SK-MEL-5 (cell line): ENCODE data around the gene NR2F2. TPM values are rescaled to one million over a fixed set of nuclear protein-coding genes. Genes with fewer than 3 reads are reported as not detected.

Experiments
- DNase-seq: peaks from one replicate; pipeline ENCODE4 v3.0.0-alpha.2; 2016; ENCODE audit warnings: low read depth, low spot score
- in situ Hi-C: cut with HindIII; loops from 2 replicates; pipeline ENCODE4 v1.10.0; 2016; ENCODE audit warnings: low sequenced_read_pairs, high pct_unique_total_duplicates, low pct_unique_long_range_greater_than_20kb
- total RNA-seq: library from RNA; depleted of rRNA; stranded (reverse); fragments of >200 nt; shearing (Covaris generic); gene quantifications from 2 replicates; pipeline ENCODE4 v1.2.3, GENCODE V29; 2014

Gene NR2F2
- total RNA-seq, 1 experiment from 2014 or later = 2.9 TPM

- in situ Hi-C loops = no loop called here
- no peak for DNase-seq
These were observed 7.0 kb downstream of the NR2F2 start for GRCh38 chr15:96337365-96338023.

- in situ Hi-C loops = no loop called here
- DNase-seq = no peak
These were observed 7.7 kb downstream of the NR2F2 start for GRCh38 chr15:96338074-96338765.

- DNase-seq = no peak
- in situ Hi-C loops = no loop called here
These were observed 8.5 kb downstream of the NR2F2 start for GRCh38 chr15:96338766-96339618.

GRCh38 chr15:96339619-96340347 is 9.3 kb downstream of the NR2F2 start:
- no peak for DNase-seq
- in situ Hi-C loops = no loop called here

- no peak for DNase-seq
- in situ Hi-C loops = no loop called here
These were observed 9.8 kb downstream of the NR2F2 start for GRCh38 chr15:96340348-96340597.

GRCh38 chr15:96340598-96341512 is 10.4 kb downstream of the NR2F2 start:
- DNase-seq = peak; percentile 69
- in situ Hi-C loops = no loop called here

GRCh38 chr15:96341513-96342405 is 11.3 kb downstream of the NR2F2 start:
- in situ Hi-C loops = no loop called here
- no peak for DNase-seq

GRCh38 chr15:96342406-96343112 is 12.1 kb downstream of the NR2F2 start:
- DNase-seq = no peak
- in situ Hi-C loops = no loop called here

- in situ Hi-C loops = no loop called here
- no peak for DNase-seq
These were observed 12.9 kb downstream of the NR2F2 start for GRCh38 chr15:96343113-96344059.

- in situ Hi-C loops = no loop called here
- no peak for DNase-seq
These were observed 13.7 kb downstream of the NR2F2 start for GRCh38 chr15:96344060-96344705.

- no peak for DNase-seq
- in situ Hi-C loops = no loop called here
These were observed 14.4 kb downstream of the NR2F2 start for GRCh38 chr15:96344706-96345559.

GRCh38 chr15:96345560-96346399 is 15.3 kb downstream of the NR2F2 start:
- in situ Hi-C loops = no loop called here
- DNase-seq = peak; percentile 87
